DMS114 treated with DMSO at 0.1 percent for 48 hours (cell line): Measurements from ENCODE around the gene SLC38A3.
"Not testable (repeated sequence)": the region's sequence is repeated elsewhere in the genome, so short reads cannot be mapped to it uniquely, and the experiment has no call there.

Source experiments
- DNase-seq: peaks from one replicate; lab custom pipeline; 2025; ENCODE audit not compliant: unreplicated experiment; lab: John Stamatoyannopoulos, UW

SLC38A3 gene

GRCh38 chr3:50246517-50246954 is 41.5 kb downstream of the SLC38A3 start:
- no peak for DNase-seq

- DNase-seq, result no peak
Observed at GRCh38 chr3:50248387-50248786, 43.3 kb downstream of the SLC38A3 start.

- DNase-seq, result no peak
Observed at GRCh38 chr3:50249457-50249856, 44.4 kb downstream of the SLC38A3 start.

GRCh38 chr3:50250514-50250913 is 45.4 kb downstream of the SLC38A3 start:
- no peak for DNase-seq

- no peak for DNase-seq
Observed at GRCh38 chr3:50251220-50251619, 46.1 kb downstream of the SLC38A3 start.

- DNase-seq, result no peak
Observed at GRCh38 chr3:50254577-50255250, 49.6 kb downstream of the SLC38A3 start.

- DNase-seq, result no peak
Observed at GRCh38 chr3:50255251-50255615, 50.2 kb downstream of the SLC38A3 start.

- peak; percentile 14 for DNase-seq
Observed at GRCh38 chr3:50256978-50257890, 52.2 kb downstream of the SLC38A3 start.

- no peak for DNase-seq
Observed at GRCh38 chr3:50258029-50258680, 53.1 kb downstream of the SLC38A3 start.

- no peak for DNase-seq
Observed at GRCh38 chr3:50258979-50259378, 53.9 kb downstream of the SLC38A3 start.

- no peak for DNase-seq
Observed at GRCh38 chr3:50259432-50260026, 54.5 kb downstream of the SLC38A3 start.

- peak; percentile 68 for DNase-seq
Observed at GRCh38 chr3:50260027-50260941, 55.2 kb downstream of the SLC38A3 start.

GRCh38 chr3:50260942-50261441 is 55.9 kb downstream of the SLC38A3 start:
- no peak for DNase-seq

GRCh38 chr3:50261505-50261904 is 56.4 kb downstream of the SLC38A3 start:
- DNase-seq, result no peak

GRCh38 chr3:50262200-50262599 is 57.1 kb downstream of the SLC38A3 start:
- DNase-seq, result not testable (repeated sequence)

GRCh38 chr3:50262778-50263177 is 57.7 kb downstream of the SLC38A3 start:
- no peak for DNase-seq

- DNase-seq, result no peak
Observed at GRCh38 chr3:50263478-50264382, 58.7 kb downstream of the SLC38A3 start.

GRCh38 chr3:50264383-50264963 is 59.4 kb downstream of the SLC38A3 start:
- DNase-seq, result no peak
